ENCODE measurements around the gene KLHL5.

Gene KLHL5

DNA sequence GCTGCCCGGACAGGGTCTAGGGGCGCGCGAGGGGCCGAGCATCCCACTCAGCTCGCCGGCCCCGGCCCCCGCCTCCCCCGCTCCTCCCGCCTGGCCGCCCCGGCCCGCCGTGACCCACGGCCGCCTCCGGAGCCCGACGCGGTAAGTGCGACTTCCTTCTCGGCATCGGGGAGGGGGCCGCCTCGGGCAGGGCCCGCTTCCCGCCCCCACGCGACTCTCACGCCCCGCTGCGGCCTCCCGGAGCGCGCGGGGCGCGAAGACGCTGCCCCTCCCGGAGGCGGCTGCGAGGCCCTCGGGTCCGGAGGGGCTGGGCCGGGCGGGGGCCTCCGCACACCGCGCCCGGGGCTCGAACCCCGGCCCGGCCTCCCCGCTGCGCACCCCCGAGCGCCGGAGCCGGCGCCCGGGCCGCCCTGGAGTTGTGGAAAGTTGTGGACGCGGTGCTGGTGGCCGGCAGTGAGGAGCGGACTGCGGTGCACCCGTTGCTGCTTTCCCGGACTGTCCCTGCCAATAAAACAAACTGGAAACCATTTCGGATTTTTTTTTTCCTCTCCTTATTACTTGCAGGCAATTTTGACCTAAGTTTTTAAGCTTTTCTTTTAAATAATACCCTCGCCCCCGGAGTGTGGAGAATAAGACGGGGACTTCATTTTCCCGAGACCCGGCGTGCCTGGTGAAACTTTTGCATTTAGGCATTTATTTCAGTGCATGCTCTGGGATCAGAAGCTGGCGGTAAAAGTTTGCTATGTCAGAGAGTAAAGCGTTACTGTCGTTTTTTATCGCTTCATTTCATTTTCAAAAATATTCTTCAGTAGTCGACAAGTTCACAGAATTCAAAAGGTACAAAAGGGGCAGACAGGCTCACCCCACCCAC lies 16.8 kb upstream of the KLHL5 start:
- DNase-seq: no peak

DNA sequence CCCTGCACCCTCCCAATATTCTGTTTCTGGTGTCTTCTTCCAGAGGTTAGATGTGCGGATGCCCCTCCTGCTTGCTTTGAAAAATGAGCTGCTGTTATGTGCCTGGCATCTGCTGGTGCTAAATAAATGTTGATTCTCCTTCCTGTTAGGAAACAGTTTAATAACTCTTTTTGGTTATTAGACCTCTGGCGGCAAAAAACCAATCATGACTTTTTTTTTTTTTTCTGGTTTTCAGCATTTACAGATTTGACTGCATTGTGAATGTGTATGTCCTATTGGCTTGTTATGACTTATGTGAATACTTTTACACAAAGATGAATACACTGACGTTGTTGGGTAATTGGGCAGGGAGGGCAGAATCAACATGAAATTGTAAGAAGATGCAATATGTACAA lies 16.2 kb upstream of the KLHL5 start:
- DNase-seq: no peak

DNA sequence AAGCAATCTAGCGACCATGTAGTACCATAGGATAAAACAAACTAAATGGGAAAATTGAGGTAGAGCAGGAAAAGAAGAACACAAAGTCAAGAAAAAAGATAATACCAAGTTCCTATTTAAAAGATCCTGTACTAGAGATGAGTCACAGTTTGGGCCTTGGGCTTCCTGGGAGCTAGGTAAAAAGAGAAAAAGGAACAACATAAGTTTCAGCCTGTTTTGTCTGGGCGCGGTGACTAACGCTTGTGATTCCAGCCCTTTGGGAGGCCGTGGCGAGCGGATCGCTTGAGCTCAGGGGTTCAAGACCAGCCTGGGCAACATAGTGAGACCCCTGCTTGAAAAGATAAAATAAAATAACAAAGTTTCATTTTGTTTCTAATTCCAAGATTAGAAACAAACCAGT lies 15.8 kb upstream of the KLHL5 start:
- no peak for DNase-seq

DNA sequence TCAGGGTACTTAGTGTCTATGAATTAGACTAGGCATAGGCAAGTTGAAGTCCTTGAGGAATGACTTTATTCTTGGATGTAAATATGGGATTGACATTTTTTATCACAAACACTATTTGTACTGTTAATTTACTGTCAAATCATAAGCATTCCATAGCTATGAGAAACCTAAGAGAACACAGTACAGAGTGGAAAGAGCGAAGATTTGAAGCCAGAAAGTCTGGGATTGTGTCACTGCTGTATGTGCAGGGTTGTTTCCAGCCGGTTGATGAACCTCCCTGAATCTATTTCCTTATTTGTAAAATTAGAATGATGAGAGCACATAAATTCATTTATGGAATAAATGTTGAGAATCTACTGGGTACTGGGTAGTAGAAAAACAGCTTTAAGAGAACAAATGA lies 14.4 kb upstream of the KLHL5 start:
- no peak for DNase-seq

- no peak for DNase-seq
These were observed 13.7 kb upstream of the KLHL5 start for GRCh38 chr4:39048311-39048710.

DNA sequence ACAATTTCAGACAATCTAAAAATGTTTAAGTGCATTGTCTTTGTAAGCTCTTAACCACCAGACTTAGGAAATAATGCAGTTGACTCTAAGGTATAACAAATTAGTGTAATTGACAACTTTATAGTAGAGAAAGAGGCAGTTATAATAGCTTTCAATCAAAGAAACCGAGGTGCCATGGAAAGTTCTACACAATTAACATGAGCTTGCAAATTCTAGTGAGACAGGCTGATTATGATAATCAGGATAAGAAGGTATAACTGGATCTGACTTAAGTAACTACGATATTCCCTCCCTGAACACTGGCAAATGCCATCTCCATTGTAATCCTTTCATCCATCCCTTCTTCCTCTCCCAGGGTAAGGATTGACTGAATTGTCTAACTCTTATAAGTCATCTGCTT lies 11.4 kb upstream of the KLHL5 start:
- DNase-seq: no peak

- no peak for DNase-seq
These were observed 10.5 kb upstream of the KLHL5 start for GRCh38 chr4:39051492-39051891.

GRCh38 chr4:39053983-39054382 lies 8.0 kb upstream of the KLHL5 start:
- DNase-seq: no peak

GRCh38 chr4:39054497-39054896 lies 7.5 kb upstream of the KLHL5 start:
- DNase-seq: no peak

DNA sequence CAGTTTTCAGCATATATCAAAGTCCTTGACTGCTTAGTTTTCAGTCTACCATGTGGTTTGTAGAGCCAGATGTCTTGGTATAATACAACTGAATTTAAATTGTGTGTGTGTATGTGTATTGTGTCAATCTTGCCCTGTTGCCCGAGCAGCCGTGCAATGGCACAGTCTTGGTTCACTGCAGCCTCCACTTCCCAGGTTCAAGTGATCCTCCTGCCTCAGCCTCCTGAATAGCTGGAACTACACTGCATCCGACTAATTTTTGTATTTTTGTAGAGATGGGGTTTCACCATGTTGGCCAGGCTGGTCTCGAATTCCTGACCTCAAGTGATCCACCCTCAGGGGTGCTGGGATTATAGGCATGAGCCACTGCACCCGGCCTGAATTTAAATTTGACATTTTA lies 6.0 kb upstream of the KLHL5 start:
- DNase-seq: no peak

GRCh38 chr4:39061457-39061856 lies 575 bp upstream of the KLHL5 start:
- DNase-seq: no peak

GRCh38 chr4:39062770-39063097 lies 702 bp downstream of the KLHL5 start:
- no peak for DNase-seq

- no peak for DNase-seq
These were observed 1.4 kb downstream of the KLHL5 start for GRCh38 chr4:39063430-39063829.

DNA sequence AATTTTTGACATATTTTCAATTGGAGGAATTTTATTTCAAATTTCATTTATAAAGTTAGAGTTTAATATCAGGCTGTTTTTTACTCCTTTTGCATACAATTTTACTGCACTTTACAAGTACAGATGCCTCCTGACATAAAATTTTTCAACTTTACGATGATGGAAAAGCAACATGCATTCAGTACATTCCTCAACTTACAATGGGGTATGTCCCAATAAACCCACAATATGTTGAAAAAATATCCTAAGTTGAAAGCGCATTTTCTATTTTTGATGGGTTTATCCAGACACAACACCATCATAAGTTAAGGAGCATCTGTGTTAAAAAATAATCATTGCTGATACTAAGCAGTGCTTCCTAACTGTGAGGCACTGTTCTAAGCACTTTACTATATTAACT lies 4.3 kb downstream of the KLHL5 start:
- DNase-seq: no peak

GRCh38 chr4:39067031-39067430 lies 5.0 kb downstream of the KLHL5 start:
- DNase-seq: no peak

GRCh38 chr4:39067451-39067850 lies 5.4 kb downstream of the KLHL5 start:
- DNase-seq: no peak

DNA sequence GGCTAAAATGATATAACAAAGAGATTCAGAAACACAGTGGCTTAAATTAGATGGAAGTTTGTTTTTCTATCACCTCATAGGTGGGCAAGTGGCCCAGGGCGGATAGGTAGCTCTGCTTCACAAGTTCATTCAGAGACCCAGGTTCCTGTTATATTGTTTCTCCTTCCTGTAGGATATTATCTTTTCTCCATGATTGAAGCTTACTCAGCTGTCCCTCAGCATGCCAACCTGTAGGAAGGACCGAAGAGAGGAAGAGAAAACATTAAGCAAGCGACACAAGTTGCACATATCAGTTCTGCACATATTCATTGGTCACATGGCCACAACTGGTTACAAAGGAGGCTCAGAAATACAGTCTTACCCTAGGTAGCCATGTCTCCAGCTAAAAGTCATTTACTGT lies 6.9 kb downstream of the KLHL5 start:
- DNase-seq: no peak

DNA sequence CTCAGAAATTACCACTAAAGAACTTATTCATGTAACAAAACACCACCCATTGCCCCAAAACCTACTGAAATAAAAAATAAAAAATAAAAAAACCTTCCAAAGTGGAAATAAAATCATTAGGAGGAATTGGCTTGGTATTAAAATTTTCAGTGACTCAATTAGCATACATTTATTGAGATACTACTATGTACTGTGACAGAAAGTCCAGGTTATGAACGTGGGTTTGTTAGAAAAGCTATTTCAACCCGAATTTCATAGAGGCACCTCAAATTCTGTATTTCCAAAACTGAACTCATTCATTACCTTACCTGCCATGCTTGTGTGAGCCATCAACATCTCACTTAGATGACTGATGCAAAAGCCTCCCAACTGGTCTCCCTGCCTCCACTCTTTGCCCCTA lies 16.8 kb downstream of the KLHL5 start:
- DNase-seq: no peak

DNA sequence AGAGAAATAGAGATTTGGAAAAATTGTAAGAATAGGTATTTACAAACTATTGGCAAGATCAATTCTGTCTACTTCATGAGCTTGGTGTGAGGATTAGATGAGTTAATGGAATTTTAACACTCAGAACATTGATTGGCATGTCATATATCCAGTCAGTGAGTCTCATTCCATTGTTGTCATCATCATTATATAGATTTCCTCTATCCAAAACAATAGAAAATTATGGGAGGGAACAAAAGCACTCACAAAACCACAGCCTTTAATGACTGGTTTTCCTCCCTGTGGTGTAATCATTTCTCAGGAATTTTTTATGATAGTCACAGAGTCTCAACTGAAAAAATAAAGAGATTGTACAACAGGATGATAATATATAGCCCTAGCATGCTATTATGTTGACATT lies 21.1 kb downstream of the KLHL5 start:
- no peak for DNase-seq

DNA sequence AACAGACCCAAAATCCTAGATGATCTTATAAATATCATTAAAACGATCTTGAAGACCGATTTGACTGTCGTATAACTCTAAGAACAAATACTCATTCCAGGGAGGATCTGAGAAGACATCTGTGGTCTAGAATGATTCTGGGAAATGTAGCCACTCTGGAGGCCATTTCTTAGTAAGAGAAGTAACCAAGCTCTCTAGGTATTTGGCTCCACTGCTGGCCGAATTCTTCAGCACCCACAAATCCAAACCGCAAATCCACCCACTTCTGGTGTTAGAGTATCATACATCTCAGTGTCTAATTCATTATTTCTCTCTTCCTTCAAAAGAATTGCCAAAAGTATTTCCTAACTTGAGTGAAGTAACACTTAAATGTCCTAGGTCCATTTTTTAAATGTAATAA lies 23.9 kb downstream of the KLHL5 start:
- DNase-seq: no peak

GRCh38 chr4:39096847-39097246 lies 34.8 kb downstream of the KLHL5 start:
- no peak for DNase-seq

- DNase-seq: no peak
These were observed 35.3 kb downstream of the KLHL5 start for GRCh38 chr4:39097290-39097689.

- DNase-seq: no peak
These were observed 40.3 kb downstream of the KLHL5 start for GRCh38 chr4:39102297-39102696.

GRCh38 chr4:39103291-39103690 lies 41.3 kb downstream of the KLHL5 start:
- DNase-seq: no peak

DNA sequence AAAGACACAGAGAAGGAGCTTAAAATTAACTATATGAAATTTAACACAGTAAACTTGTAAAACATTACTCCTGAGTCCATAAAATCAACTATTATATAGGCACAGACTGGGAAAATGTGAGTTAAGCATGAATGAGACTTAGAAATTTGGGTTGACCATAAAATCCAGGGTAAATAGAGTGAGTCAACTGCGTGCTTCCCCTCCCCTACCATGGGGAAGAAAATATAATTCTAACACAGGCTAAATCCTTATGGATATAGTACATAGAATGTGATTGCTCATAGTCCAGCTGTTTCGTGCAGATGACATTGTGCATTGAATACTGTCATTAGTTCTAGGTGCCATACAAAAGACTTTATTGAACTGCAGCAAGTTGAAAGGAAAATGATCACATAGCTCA lies 42.2 kb downstream of the KLHL5 start:
- DNase-seq: no peak
